ENCODE measurements around the gene LRRC3. TPM values are rescaled to one million over a fixed set of nuclear protein-coding genes. Genes with fewer than 3 reads are reported as not detected.

The LRRC3 gene, protein sequence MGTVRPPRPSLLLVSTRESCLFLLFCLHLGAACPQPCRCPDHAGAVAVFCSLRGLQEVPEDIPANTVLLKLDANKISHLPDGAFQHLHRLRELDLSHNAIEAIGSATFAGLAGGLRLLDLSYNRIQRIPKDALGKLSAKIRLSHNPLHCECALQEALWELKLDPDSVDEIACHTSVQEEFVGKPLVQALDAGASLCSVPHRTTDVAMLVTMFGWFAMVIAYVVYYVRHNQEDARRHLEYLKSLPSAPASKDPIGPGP
- polyA plus RNA-seq (2013, experiment 1 of 2): 3.5 TPM
- 4.4 TPM for polyA plus RNA-seq (2013, experiment 2 of 2)

DNA sequence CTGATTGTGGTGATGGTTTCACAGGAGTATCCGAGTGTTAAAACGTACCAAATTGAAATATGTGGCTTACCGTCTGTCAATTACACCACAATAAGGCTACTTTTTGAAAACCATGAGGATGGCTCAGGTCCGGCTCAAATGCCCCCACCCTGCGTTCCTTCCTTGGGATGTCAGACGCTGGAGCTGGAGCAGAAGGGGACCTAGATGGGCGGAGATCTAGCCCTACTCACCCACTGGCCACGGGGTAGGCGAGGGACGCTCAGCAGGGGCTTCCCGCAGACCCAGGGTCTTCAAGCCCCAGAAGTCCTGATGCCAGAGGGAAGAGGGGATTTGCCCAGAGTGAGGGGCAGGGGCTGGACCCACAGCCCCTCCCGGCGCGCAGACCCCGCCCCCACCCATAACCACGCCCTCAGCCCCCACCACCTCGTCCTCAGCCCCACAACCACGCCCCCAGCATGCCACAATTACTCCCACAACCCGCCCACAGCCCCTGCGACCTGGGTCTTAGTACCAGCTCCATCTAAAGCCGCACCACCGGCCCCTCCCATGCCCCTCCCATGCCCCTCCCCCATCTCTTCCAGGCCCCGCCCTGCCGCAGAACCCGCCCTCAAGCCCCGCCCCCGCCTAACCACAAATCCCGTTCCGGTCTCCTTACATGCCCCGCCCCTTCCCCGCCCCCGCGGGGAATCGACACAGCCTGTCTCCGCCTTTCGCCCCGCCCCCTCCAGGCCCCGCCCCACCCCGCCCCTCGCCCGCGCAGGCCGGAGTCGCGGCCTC lies at the start of gene LRRC3:
LRRC3 (plus strand) TSS at position 764 of the 777 bp plus-strand sequence. CDS start 1,135 bp downstream, outside the sequence.
- Histone ChIP-seq H3K4me1 (ENCODE audit: insufficient read depth, low read length) (no peaks in the 10 kb centered on the region), H3K36me3 (ENCODE audit: insufficient read depth, low read length) (no peaks in the 10 kb centered on the region), H3K27ac (ENCODE audit: low read depth, low read length) (no peak within 1 kb of the TSS), H3K27me3 (ENCODE audit: insufficient read depth, low read length) (peaks cover 12% of the 10 kb centered on the region), H3K9ac (ENCODE audit: low read depth, low read length) (0 out of 2 replicates have a peak within 1 kb of the TSS, but pooled peaks have one; percentile 26), H3K9me3 (ENCODE audit: insufficient read depth, low read depth, low read length) (peaks cover 2% of the 10 kb centered on the region; the same call in 1 of the 2 replicates), H3K4me3 (ENCODE audit: low read length) (peak within 1 kb of the TSS; percentile 67)
- 3% methylated on average over 28 of the region's 45 CpGs for WGBS

DNA sequence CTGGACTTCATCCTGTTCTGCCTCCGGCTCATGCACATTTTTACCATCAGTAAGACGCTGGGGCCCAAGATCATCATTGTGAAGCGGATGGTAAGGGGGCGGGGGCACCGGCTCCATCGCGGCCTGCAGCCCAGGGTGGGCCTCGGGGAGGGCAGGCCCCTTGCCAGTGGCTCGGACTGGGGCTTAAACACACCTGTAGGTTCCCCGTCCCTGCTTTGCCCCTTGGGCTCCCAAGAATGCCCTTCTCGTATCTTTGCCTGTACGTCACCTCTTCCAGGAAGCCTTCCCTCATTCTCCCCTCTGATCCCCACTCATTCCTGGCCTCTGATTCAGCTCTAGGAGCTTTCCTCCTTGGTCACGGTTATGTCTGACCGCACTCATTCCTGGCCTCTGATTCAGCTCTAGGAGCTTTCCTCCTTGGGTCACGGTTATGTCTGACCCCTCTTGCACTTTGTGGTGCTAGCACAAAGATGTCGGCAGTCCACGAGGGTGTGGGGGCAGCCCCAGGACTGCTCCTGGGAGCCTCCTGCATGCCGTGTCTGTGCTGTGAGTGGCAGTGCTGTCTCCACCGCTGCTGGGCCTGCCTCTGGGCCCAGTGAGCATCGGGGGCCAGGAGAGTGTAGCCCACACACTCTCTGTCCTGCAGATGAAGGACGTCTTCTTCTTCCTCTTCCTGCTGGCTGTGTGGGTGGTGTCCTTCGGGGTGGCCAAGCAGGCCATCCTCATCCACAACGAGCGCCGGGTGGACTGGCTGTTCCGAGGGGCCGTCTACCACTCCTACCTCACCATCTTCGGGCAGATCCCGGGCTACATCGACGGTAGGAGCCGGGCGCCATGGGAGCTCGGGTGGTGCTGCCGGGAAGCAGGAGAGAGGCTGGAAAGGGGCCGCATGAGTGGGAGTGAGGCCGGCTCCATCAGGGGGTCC lies 49.1 kb upstream of the LRRC3 start:
- WGBS: 85% methylated on average over 37 of the region's 37 CpGs
- H3K4me1 ChIP-seq (ENCODE audit: insufficient read depth, low read length): no peaks in the 10 kb centered on the region
- H3K27me3 ChIP-seq (ENCODE audit: insufficient read depth, low read length): no peaks in the 10 kb centered on the region
- no peak overlapping the region for H3K4me3 ChIP-seq (ENCODE audit: low read length)
- H3K9me3 ChIP-seq (ENCODE audit: insufficient read depth, low read depth, low read length): peaks cover 10% of the 10 kb centered on the region; the same call in 1 of the 2 replicates
- H3K27ac ChIP-seq (ENCODE audit: low read depth, low read length): no peak overlapping the region
- H3K36me3 ChIP-seq (ENCODE audit: insufficient read depth, low read length): no peaks in the 10 kb centered on the region
- no peak overlapping the region for H3K9ac ChIP-seq (ENCODE audit: low read depth, low read length)

DNA sequence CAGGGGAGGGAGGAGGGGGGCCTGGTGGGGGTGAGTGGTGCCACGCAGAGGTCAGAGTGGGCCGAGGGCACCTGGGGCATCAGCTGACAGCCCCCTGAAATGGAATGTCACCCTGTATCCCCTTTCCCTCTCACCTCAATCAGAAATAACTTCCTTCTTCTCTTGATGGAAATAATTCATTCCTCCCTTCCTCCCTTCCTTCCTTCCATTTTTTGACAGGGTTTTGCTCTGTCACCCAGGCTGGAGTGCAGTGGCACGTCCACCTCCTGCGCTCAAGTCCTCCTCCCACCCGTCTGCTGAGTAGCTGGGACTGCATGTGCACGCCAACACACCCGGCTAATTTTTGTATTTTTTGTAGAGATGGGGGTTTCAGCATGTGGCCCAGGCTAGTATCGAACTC lies 48.4 kb upstream of the LRRC3 start:
- Histone ChIP-seq H3K9me3 (ENCODE audit: insufficient read depth, low read depth, low read length) (peaks cover 10% of the 10 kb centered on the region; the same call in 1 of the 2 replicates), H3K4me3 (ENCODE audit: low read length) (no peak overlapping the region), H3K4me1 (ENCODE audit: insufficient read depth, low read length) (no peaks in the 10 kb centered on the region), H3K27ac (ENCODE audit: low read depth, low read length) (no peak overlapping the region), H3K9ac (ENCODE audit: low read depth, low read length) (no peak overlapping the region), H3K27me3 (ENCODE audit: insufficient read depth, low read length) (no peaks in the 10 kb centered on the region), H3K36me3 (ENCODE audit: insufficient read depth, low read length) (no peaks in the 10 kb centered on the region)
- 97% methylated on average over 8 of the region's 8 CpGs for WGBS

DNA sequence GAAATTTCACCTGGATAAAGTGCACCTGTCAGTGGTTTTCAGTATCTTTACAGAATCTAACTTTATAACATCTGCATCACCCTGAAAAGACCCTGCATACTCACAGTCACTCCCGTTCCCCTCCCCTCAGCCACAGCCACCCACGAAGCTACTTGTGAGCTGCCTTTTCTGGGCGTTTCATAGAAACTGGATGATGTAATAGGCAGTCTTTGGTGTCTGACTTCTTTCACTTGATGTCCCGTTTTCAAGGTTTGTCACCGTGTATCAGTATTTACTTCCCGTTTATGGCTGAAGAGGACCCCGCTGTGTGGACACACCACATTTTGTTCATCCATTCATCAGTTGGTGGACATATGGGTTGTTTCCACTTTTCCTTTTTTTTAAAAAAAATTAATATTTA lies 47.8 kb upstream of the LRRC3 start:
- Histone ChIP-seq H3K4me1 (ENCODE audit: insufficient read depth, low read length) (no peaks in the 10 kb centered on the region), H3K36me3 (ENCODE audit: insufficient read depth, low read length) (no peaks in the 10 kb centered on the region), H3K27ac (ENCODE audit: low read depth, low read length) (no peak overlapping the region), H3K9me3 (ENCODE audit: insufficient read depth, low read depth, low read length) (peaks cover 10% of the 10 kb centered on the region; the same call in 1 of the 2 replicates), H3K27me3 (ENCODE audit: insufficient read depth, low read length) (no peaks in the 10 kb centered on the region), H3K9ac (ENCODE audit: low read depth, low read length) (no peak overlapping the region), H3K4me3 (ENCODE audit: low read length) (no peak overlapping the region)
- WGBS: 86% methylated on average over 6 of the region's 7 CpGs

DNA sequence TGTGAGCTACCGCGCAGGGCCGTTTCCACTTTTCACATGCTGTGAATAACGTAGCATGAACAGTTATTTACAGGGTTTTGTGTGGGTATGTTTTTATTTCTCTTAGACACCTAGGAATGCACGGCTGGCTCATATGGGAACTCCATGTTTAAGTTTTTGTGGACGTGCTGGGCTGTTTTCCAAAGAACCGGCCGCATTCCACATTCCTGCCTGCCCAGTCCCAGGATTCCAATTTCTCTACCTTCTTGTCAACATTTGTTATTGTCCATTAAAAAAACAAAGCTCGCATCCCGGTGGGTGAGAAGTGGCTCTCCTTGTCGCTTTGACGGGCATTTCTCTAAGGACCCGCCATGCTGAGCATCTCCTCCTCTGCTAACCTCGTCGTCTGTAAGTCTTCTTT lies 47.1 kb upstream of the LRRC3 start:
- WGBS: 93% methylated on average over 15 of the region's 15 CpGs
- Histone ChIP-seq H3K27ac (ENCODE audit: low read depth, low read length) (no peak overlapping the region), H3K4me1 (ENCODE audit: insufficient read depth, low read length) (peaks cover 3% of the 10 kb centered on the region; the same call in 1 of the 2 replicates), H3K36me3 (ENCODE audit: insufficient read depth, low read length) (no peaks in the 10 kb centered on the region), H3K4me3 (ENCODE audit: low read length) (no peak overlapping the region), H3K9me3 (ENCODE audit: insufficient read depth, low read depth, low read length) (peaks cover 10% of the 10 kb centered on the region; the same call in 1 of the 2 replicates), H3K9ac (ENCODE audit: low read depth, low read length) (no peak overlapping the region), H3K27me3 (ENCODE audit: insufficient read depth, low read length) (no peaks in the 10 kb centered on the region)

DNA sequence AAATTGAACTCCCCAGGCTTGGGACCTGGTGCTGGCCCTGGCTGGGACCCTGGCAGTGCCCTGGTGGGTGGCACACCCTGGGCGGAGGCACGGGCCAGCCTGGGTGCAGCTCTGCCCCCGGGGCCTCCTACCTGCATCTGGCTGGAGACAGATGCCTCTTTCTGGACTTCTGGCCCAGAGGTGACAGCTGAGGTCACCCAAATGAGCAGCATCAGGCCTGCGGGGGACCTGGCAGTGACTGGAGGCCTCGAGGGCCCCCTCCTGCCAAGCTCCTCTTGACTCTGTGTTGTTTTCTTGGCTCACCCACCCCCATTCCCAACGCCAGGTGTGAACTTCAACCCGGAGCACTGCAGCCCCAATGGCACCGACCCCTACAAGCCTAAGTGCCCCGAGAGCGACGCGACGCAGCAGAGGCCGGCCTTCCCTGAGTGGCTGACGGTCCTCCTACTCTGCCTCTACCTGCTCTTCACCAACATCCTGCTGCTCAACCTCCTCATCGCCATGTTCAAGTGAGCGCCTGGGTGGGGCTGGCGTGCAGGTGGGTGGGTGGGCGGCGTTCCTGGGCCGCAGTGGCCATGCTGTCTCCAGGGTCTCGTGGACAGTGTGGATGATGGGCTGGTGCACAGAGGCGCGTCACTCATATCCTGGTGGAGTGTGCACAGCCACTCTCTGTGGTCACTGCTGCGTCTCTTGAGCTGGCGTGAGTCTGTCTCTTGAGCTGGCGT lies 41.6 kb upstream of the LRRC3 start:
- no peaks in the 10 kb centered on the region for H3K27me3 ChIP-seq (ENCODE audit: insufficient read depth, low read length)
- no peak overlapping the region for H3K4me3 ChIP-seq (ENCODE audit: low read length)

DNA sequence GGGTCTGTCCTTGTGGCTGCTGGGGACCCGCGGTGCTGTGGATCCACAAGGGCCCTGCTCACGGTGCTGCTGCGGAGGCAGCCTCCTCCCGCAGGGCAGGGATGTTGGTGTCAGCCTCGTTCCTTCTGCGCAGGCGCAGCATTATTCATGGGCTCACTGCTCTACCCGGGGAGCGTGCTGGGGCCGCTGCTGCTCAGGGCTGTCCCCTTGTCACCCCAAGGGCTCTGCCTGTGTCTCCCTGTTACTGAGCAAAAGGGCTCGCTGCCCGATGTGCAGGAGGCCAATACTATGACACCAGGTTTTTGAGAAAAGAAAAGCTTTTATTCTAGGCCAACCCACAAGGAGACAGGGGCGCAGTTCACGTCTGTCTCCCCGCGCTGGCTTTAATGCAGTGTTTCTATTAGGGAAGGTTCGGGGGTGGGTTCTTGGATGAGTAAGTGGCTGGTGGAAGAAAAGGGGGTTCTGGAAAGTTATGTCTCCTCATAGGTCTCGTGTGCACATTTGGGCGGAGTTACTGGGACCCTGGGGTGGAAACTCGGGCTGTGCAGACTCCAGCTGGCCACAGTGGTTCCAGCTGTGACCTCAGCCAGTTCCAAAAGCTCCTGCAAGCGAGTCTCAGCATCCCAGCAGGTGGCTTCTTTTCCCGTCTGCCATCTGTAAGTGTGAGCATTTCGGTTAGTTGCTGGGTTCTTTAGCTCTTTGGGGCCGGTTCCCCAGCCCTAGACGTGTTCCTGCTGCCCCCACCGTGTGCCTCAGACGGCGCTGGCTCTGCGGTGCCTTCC lies 40.8 kb upstream of the LRRC3 start:
- Histone ChIP-seq H3K4me3 (ENCODE audit: low read length) (no peak overlapping the region), H3K9me3 (ENCODE audit: insufficient read depth, low read depth, low read length) (peaks cover 3% of the 10 kb centered on the region; the same call in 1 of the 2 replicates), H3K9ac (ENCODE audit: low read depth, low read length) (no peak overlapping the region), H3K36me3 (ENCODE audit: insufficient read depth, low read length) (no peaks in the 10 kb centered on the region), H3K27me3 (ENCODE audit: insufficient read depth, low read length) (no peaks in the 10 kb centered on the region), H3K27ac (ENCODE audit: low read depth, low read length) (no peak overlapping the region), H3K4me1 (ENCODE audit: insufficient read depth, low read length) (peaks cover 3% of the 10 kb centered on the region; the same call in 1 of the 2 replicates)
- WGBS: 88% methylated on average over 30 of the region's 30 CpGs

More for the DNA sequence above, 41.6 kb upstream of the LRRC3 start:
- Histone ChIP-seq H3K9me3 (ENCODE audit: insufficient read depth, low read depth, low read length) (no peaks in the 10 kb centered on the region; the same call in 1 of the 2 replicates), H3K4me1 (ENCODE audit: insufficient read depth, low read length) (peaks cover 3% of the 10 kb centered on the region; the same call in 1 of the 2 replicates), H3K27ac (ENCODE audit: low read depth, low read length) (no peak overlapping the region), H3K36me3 (ENCODE audit: insufficient read depth, low read length) (no peaks in the 10 kb centered on the region), H3K9ac (ENCODE audit: low read depth, low read length) (no peak overlapping the region)
- WGBS: 96% methylated on average over 27 of the region's 27 CpGs

DNA sequence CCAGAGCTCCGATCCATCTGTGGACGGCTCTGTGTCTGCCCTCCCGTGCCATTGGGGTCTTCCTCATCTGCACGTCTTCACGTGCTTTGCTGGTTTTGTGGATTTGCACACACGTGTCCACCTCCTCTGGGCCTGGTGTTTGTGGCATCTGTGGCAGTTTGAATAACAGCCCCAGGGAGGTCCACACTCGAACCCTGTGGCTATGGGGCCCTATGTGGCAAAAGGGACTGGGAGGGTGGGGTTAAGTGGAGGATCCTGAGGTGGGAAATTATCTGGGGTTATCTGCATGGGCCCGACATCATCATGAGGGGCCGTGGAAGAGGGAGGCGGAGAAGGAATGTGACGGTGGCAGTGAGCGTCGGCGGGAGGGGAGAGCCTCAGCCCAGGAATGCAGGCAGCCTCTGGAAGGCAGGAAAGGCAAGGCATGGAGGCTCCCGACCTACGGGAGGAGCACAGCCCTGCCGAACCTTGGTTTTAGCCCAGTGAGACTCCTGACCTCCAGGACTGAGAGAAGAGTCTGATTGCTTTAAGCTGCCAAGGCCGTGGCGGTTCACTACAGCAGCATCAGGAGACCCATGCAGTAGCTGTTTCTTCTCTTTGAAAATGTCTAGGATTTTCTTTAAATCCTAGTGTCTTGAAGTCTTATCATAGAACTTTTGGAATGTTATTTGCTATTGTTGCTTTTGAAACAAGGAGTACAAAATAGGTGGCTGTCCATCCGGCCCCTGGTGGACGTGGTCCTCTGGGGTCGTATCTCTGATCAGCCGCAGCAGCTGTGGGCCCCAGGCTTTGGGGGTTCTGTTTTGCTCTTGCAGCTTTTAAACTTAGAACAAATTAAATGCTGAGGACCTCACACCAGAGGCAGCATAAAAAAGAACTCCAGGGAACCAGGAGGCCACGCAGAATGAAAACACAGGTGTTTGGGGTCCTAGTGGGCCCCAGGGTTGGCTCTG lies 40.0 kb upstream of the LRRC3 start:
- peaks cover 3% of the 10 kb centered on the region; the same call in 1 of the 2 replicates for H3K4me1 ChIP-seq (ENCODE audit: insufficient read depth, low read length)
- H3K9me3 ChIP-seq (ENCODE audit: insufficient read depth, low read depth, low read length): peaks cover 7% of the 10 kb centered on the region; the same call in 1 of the 2 replicates
- 74% methylated on average over 24 of the region's 24 CpGs for WGBS
- no peak overlapping the region for H3K4me3 ChIP-seq (ENCODE audit: low read length)
- H3K27me3 ChIP-seq (ENCODE audit: insufficient read depth, low read length): no peaks in the 10 kb centered on the region
- no peak overlapping the region for H3K27ac ChIP-seq (ENCODE audit: low read depth, low read length)
- no peaks in the 10 kb centered on the region for H3K36me3 ChIP-seq (ENCODE audit: insufficient read depth, low read length)
- H3K9ac ChIP-seq (ENCODE audit: low read depth, low read length): no peak overlapping the region

DNA sequence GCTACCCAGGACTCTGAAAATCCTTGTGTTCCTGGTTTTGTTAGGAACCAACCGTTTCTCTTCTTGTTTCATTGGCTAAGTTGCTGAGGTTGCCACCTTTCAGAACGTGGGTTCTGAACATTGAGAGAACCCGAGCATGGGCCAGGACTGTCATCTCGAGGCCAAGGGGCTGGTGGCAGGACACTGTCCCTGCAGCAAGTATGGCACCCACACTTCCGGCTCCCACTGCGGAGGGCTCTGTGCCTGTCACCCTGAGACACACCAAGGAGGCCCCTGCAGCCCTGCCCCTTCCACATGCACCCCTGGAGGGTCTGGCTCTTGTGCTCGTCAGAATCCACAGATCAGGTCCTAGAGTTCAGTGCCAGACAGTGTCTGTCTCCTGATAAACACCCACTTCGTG lies 39.1 kb upstream of the LRRC3 start:
- 81% methylated on average over 8 of the region's 8 CpGs for WGBS
- H3K9ac ChIP-seq (ENCODE audit: low read depth, low read length): no peak overlapping the region
- no peaks in the 10 kb centered on the region for H3K36me3 ChIP-seq (ENCODE audit: insufficient read depth, low read length)
- H3K4me1 ChIP-seq (ENCODE audit: insufficient read depth, low read length): peaks cover 3% of the 10 kb centered on the region; the same call in 1 of the 2 replicates
- H3K27ac ChIP-seq (ENCODE audit: low read depth, low read length): no peak overlapping the region
- no peaks in the 10 kb centered on the region for H3K27me3 ChIP-seq (ENCODE audit: insufficient read depth, low read length)
- H3K4me3 ChIP-seq (ENCODE audit: low read length): no peak overlapping the region
- peaks cover 7% of the 10 kb centered on the region; the same call in 1 of the 2 replicates for H3K9me3 ChIP-seq (ENCODE audit: insufficient read depth, low read depth, low read length)
